Measurements from ENCODE around the gene TAOK3. TPM values are rescaled to one million over a fixed set of nuclear protein-coding genes. Genes with fewer than 3 reads are reported as not detected.
A peak's percentile ranks its signal among the peaks of the same experiment; 100 is the strongest.

The TAOK3 gene
- total and polyA plus RNA-seq, 2 of the 4 experiments (the other 2 are of a cell fraction), result 26.3 to 54.5 TPM

- H3K9ac ChIP-seq (ENCODE audit: low read depth, low read length), result no peak overlapping the region
- H4K8ac ChIP-seq (ENCODE audit: low read depth in 2 of 2, low read length in 2 of 2), result peak overlapping the region in 1 of 2 experiments; percentile 2; a peak in 1 of 4 replicates
- H4K20me1 ChIP-seq (ENCODE audit: insufficient read depth, low read length), result peaks cover 8% of the 10 kb centered on the region; the same call in 1 of the 2 replicates
- H4K5ac ChIP-seq (ENCODE audit: low read depth, low read length), result peak overlapping the region; percentile 63; the same call in 1 of the 2 replicates
- POLR2A ChIA-PET (ENCODE audit: unreplicated experiment), result no interaction called here
- no peak overlapping the region for H3K27ac ChIP-seq (ENCODE audit: insufficient read depth, low read length)
- 0 out of 2 replicates have a peak overlapping the region, but pooled peaks have one; percentile 24 for H3K4ac ChIP-seq (ENCODE audit: low read depth, low read length)
- no peak for ATAC-seq (ENCODE audit: low read depth)
- no peak overlapping the region for H3K56ac ChIP-seq (ENCODE audit: extremely low read depth, insufficient read depth, low read length)
- no peak overlapping the region for H2AK9ac ChIP-seq (replicated peaks; ENCODE audit: low read depth, low read length, poor library complexity)
- no peaks in the 10 kb centered on the region for H3K27me3 ChIP-seq (ENCODE audit: control insufficient read depth, insufficient read depth, low read length)
- no peak overlapping the region for H3K23ac ChIP-seq (ENCODE audit: low read depth, low read length)
- intact Hi-C loops (cut with micrococcal nuclease), result no loop called here
- no peak overlapping the region for H3K14ac ChIP-seq (replicated peaks; ENCODE audit: low read depth, low read length)
- dilution Hi-C loops (cut with HindIII; ENCODE audit: low sequenced_read_pairs, unreplicated experiment), result no loop called here
- H4K91ac ChIP-seq (ENCODE audit: insufficient read depth, low read depth, low read length), result no peak overlapping the region; the same call in 1 of the 2 replicates
- no peak overlapping the region for H3K18ac ChIP-seq (ENCODE audit: low read depth, low read length)
- H2BK20ac ChIP-seq (ENCODE audit: low read depth, low read length), result peak overlapping the region; percentile 33; the same call in 1 of the 2 replicates
- H2AFZ ChIP-seq (replicated peaks; ENCODE audit: low read length, poor library complexity), result no peak overlapping the region
- DNase-seq, result no peak
- peaks cover 25 to 50% of the 10 kb centered on the region in 2 experiments for H3K79me1 ChIP-seq (ENCODE audit: low read depth in 1 of 2, low read length in 2 of 2)
- no peak overlapping the region for H3K4me3 ChIP-seq (ENCODE audit: insufficient read depth, low read depth, low read length)
- no peaks in the 10 kb centered on the region for H3K9me3 ChIP-seq (ENCODE audit: control insufficient read depth, insufficient read depth, low read length)
- H2BK120ac ChIP-seq (ENCODE audit: low read depth, low read length), result peak overlapping the region; percentile 6; the same call in 1 of the 2 replicates
- no peaks in the 10 kb centered on the region; the same call in 1 of the 2 replicates for H3K9me1 ChIP-seq (ENCODE audit: insufficient read depth, low read length)
- in situ Hi-C loops (cut with MboI; ENCODE audit: low sequenced_read_pairs), result no loop called here
- H2BK5ac ChIP-seq (ENCODE audit: low read depth, low read length, poor library complexity, severe bottlenecking), result no peak overlapping the region
- WGBS, 2 experiments (ENCODE audit: extremely low coverage in 2 of 2, insufficient read length in 1 of 2), result no CpG with 5 or more reads among the region's 1 CpG
- CTCF ChIA-PET, result interaction anchor here (1.5 kb wide), 1 partner anchor 88 kb away, joined by 5 read pairs; the partner anchor contains the start of gene SUDS3
- peaks cover 3% of the 10 kb centered on the region; the same call in 1 of the 2 replicates for H3K36me3 ChIP-seq (ENCODE audit: control insufficient read depth, insufficient read depth, low read length)
- peaks cover 9% of the 10 kb centered on the region for H3K4me1 ChIP-seq (ENCODE audit: control insufficient read depth, insufficient read depth, low read length)
- peak overlapping the region; percentile 43; the same call in 1 of the 2 replicates for H2AK5ac ChIP-seq (ENCODE audit: low read depth, low read length)
- TF ChIP-seq MAZ (IDR thresholded peaks at IDR 0.05; ENCODE audit: borderline replicate concordance, low read depth, low read length) (no peak), POLR2A (IDR thresholded peaks at IDR 0.05; ENCODE audit: low read depth, low read length) (no peak), NFE2L2 (IDR thresholded peaks at IDR 0.05; ENCODE audit: low read depth, low read length) (no peak), MAFK (IDR thresholded peaks at IDR 0.05; ENCODE audit: low read depth, low read length) (no peak), MXI1 (IDR thresholded peaks at IDR 0.05; ENCODE audit: borderline replicate concordance, low read depth, low read length) (no peak), RFX5 (IDR thresholded peaks at IDR 0.05; ENCODE audit: low read depth, low read length) (no peak), BHLHE40 (IDR thresholded peaks at IDR 0.05; ENCODE audit: low read depth, low read length) (no peak), ELK1 (IDR thresholded peaks at IDR 0.05; ENCODE audit: borderline replicate concordance, low read depth, low read length) (no peak), FOS (IDR thresholded peaks at IDR 0.05; ENCODE audit: low read depth, low read length) (no peak), RAD21 (IDR thresholded peaks at IDR 0.05; ENCODE audit: low read length) (no peak), CHD1 (IDR thresholded peaks at IDR 0.05; ENCODE audit: low read depth, low read length) (no peak), SMC3 (IDR thresholded peaks at IDR 0.05; ENCODE audit: low read depth, low read length) (no peak), CEBPB (IDR thresholded peaks at IDR 0.05; ENCODE audit: low read depth, low read length) (no peak), RCOR1 (IDR thresholded peaks at IDR 0.05; ENCODE audit: insufficient replicate concordance, low read length) (no peak)
- TF ChIP-seq, protein P1, sequence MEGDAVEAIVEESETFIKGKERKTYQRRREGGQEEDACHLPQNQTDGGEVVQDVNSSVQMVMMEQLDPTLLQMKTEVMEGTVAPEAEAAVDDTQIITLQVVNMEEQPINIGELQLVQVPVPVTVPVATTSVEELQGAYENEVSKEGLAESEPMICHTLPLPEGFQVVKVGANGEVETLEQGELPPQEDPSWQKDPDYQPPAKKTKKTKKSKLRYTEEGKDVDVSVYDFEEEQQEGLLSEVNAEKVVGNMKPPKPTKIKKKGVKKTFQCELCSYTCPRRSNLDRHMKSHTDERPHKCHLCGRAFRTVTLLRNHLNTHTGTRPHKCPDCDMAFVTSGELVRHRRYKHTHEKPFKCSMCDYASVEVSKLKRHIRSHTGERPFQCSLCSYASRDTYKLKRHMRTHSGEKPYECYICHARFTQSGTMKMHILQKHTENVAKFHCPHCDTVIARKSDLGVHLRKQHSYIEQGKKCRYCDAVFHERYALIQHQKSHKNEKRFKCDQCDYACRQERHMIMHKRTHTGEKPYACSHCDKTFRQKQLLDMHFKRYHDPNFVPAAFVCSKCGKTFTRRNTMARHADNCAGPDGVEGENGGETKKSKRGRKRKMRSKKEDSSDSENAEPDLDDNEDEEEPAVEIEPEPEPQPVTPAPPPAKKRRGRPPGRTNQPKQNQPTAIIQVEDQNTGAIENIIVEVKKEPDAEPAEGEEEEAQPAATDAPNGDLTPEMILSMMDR (conservative IDR thresholded peaks at IDR 0.05; ENCODE audit: low read depth, low read length), result no peak
- TF ChIP-seq, protein P2, sequence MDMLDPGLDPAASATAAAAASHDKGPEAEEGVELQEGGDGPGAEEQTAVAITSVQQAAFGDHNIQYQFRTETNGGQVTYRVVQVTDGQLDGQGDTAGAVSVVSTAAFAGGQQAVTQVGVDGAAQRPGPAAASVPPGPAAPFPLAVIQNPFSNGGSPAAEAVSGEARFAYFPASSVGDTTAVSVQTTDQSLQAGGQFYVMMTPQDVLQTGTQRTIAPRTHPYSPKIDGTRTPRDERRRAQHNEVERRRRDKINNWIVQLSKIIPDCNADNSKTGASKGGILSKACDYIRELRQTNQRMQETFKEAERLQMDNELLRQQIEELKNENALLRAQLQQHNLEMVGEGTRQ (IDR thresholded peaks at IDR 0.05; ENCODE audit: low read depth, low read length), result no peak
- no peak overlapping the region for H3K4me2 ChIP-seq (ENCODE audit: low read depth, low read length)
- H2BK15ac ChIP-seq (ENCODE audit: low read depth, low read length), result peak overlapping the region; percentile 20; the same call in 1 of the 3 replicates
- no TSS peak for BruUV-seq (replicated peaks)
Observed at GRCh38 chr12:118288174-118288573, 84.5 kb downstream of the TAOK3 start.
